Uterus (tissue), 4 donors: ENCODE data around the gene CACNB2. TPM values are rescaled to one million over a fixed set of nuclear protein-coding genes. Genes with fewer than 3 reads are reported as not detected.

Experiments
- DNase-seq, 2 donors: peaks; one replicate each; pipeline ENCODE4 v3.0.0-alpha.2; 2019 to 2020
- H3K27ac ChIP-seq, 2 donors: fragments of 200-600 bp; sonication (generic); 1 replicate in 1 of 2; 2 replicates in 1 of 2; pipeline ENCODE4 v1.5.1; 2016 to 2018
- H3K27me3 ChIP-seq, 2 donors: fragments of 200-600 bp; sonication (generic); one replicate each; pipeline ENCODE4 v1.5.1; 2018 to 2019; ENCODE audit warnings: control low read depth in 1 of 2
- H3K36me3 ChIP-seq, 2 donors: fragments of 200-600 bp; sonication (generic); one replicate each; pipeline ENCODE4 v1.5.1; 2019; ENCODE audit warnings: control low read depth in 1 of 2
- H3K4me1 ChIP-seq, 2 donors: fragments of 200-600 bp; sonication (generic); one replicate each; pipeline ENCODE4 v1.5.1; 2018 to 2019; ENCODE audit warnings: control low read depth in 1 of 2
- H3K4me3 ChIP-seq, 2 donors: fragments of 200-600 bp; sonication (generic); 1 replicate in 1 of 2; 2 replicates in 1 of 2; pipeline ENCODE4 v1.5.1; 2018 to 2019; ENCODE audit warnings: mild to moderate bottlenecking in 1 of 2
- H3K9me3 ChIP-seq, 2 donors: fragments of 200-600 bp; sonication (generic); one replicate each; pipeline ENCODE4 v1.5.1; 2019; ENCODE audit warnings: control low read depth in 1 of 2
- POLR2A ChIP-seq, 2 donors: fragments of 450-650 bp; IDR thresholded peaks; one replicate each; pipeline ENCODE4 v1.6.1; 2016; ENCODE audit warnings: antibody characterized with exemption in 2 of 2, mild to moderate bottlenecking in 1 of 2, moderate library complexity in 1 of 2
- intact Hi-C: fragments of 100-400 bp; cut with DNase I; formaldehyde crosslinking; loops from one replicate; pipeline ENCODE4 v1.15.1; 2023; ENCODE audit warnings: low total_unique reads
- total RNA-seq, 4 donors: library from RNA; depleted of rRNA in 3 of 4; stranded (reverse); fragments of >200 nt in 3 of 4; gene quantifications; one replicate each; pipeline versions ENCODE4 v1.1.0 to v1.2.4, GENCODE V29; 2014 to 2023
- TF ChIP-seq, protein P1 (sequence below), 4 experiments: fragments of 200-600 bp in 2 of 4; fragments of 450-650 bp in 2 of 4; sonication (generic) in 2 of 4; IDR thresholded peaks; one replicate each; pipeline ENCODE4 v1.5.1; 2016 to 2019; ENCODE audit warnings: antibody characterized with exemption in 4 of 4, mild to moderate bottlenecking in 2 of 4, moderate library complexity in 1 of 4
- donor health status: DM: yes; HTN: yes; CAD: no.

Gene CACNB2
- total RNA-seq, 4 donors from 2014 or later = 19.4 to 33.0 (median 27.0) TPM

DNA sequence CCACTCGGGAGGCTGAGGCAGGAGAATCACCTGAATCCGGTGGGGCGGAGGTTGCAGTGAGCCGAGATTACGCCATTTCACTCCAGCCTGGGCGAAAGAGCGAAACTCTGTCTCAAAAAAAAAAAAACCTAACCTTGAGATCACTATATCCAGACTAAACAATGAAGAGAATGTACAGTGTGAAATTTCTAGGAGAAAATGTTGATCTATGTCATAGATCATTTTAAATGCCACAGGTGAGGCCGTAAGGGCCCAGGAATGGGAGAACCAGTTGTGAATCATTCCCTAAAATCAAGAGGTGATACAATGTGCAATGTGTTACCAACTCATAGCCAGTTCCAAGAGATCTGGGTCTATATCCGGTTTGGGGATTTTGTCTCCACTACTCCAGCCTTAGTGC lies 158.0 kb downstream of the CACNB2 start:
- DNase-seq = no peak
- Histone ChIP-seq H3K27me3 (no peaks in the 10 kb centered on the region), H3K4me1 (no peaks in the 10 kb centered on the region), H3K9me3 (no peaks in the 10 kb centered on the region), H3K27ac (no peak overlapping the region), H3K36me3 (no peaks in the 10 kb centered on the region), H3K4me3 (no peak overlapping the region)
- TF ChIP-seq POLR2A (IDR thresholded peaks at IDR 0.05) = no peak
- TF ChIP-seq, protein P1, sequence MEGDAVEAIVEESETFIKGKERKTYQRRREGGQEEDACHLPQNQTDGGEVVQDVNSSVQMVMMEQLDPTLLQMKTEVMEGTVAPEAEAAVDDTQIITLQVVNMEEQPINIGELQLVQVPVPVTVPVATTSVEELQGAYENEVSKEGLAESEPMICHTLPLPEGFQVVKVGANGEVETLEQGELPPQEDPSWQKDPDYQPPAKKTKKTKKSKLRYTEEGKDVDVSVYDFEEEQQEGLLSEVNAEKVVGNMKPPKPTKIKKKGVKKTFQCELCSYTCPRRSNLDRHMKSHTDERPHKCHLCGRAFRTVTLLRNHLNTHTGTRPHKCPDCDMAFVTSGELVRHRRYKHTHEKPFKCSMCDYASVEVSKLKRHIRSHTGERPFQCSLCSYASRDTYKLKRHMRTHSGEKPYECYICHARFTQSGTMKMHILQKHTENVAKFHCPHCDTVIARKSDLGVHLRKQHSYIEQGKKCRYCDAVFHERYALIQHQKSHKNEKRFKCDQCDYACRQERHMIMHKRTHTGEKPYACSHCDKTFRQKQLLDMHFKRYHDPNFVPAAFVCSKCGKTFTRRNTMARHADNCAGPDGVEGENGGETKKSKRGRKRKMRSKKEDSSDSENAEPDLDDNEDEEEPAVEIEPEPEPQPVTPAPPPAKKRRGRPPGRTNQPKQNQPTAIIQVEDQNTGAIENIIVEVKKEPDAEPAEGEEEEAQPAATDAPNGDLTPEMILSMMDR (IDR thresholded peaks at IDR 0.05) = no peak
- intact Hi-C loops = no loop called here

- TF ChIP-seq, protein P1 (IDR thresholded peaks at IDR 0.05) = no peak
- no peak for TF ChIP-seq POLR2A (IDR thresholded peaks at IDR 0.05)
- no peak for DNase-seq
- Histone ChIP-seq H3K27ac (no peak overlapping the region), H3K4me1 (no peaks in the 10 kb centered on the region), H3K27me3 (no peaks in the 10 kb centered on the region), H3K36me3 (no peaks in the 10 kb centered on the region), H3K9me3 (no peaks in the 10 kb centered on the region), H3K4me3 (no peak overlapping the region)
- intact Hi-C loops = no loop called here
Measured at GRCh38 chr10:18303851-18304801, 163.9 kb downstream of the CACNB2 start.

DNA sequence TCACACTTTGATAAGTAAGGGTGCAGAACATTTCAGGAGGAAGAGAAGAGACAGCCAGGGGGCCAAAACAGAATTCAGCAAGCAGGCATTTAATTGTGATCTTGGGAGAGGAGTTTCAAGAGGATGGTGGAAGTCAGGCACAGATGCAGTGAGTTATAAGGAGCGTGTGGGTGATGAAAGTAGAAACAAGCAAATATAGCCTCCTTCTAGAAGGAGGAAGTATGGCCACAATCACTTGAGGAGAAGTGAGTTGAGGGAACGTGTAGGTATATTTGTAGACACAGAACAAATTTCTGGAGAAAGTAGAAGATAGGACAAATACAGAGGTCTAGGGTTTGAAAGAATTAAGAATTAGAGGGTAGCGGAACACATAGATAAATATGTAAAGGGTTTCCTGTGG lies 165.8 kb downstream of the CACNB2 start:
- no peaks in the 10 kb centered on the region for H3K9me3 ChIP-seq
- no peak overlapping the region for H3K4me3 ChIP-seq
- no peak overlapping the region for H3K27ac ChIP-seq
- no peaks in the 10 kb centered on the region for H3K4me1 ChIP-seq
- TF ChIP-seq POLR2A (IDR thresholded peaks at IDR 0.05) = no peak
- TF ChIP-seq, protein P1 (IDR thresholded peaks at IDR 0.05) = no peak
- intact Hi-C loops = no loop called here
- no peak for DNase-seq
- no peaks in the 10 kb centered on the region for H3K27me3 ChIP-seq
- no peaks in the 10 kb centered on the region for H3K36me3 ChIP-seq

GRCh38 chr10:18308600-18308999 lies 168.4 kb downstream of the CACNB2 start:
- Histone ChIP-seq H3K4me3 (no peak overlapping the region), H3K27ac (no peak overlapping the region), H3K9me3 (no peaks in the 10 kb centered on the region), H3K36me3 (no peaks in the 10 kb centered on the region), H3K27me3 (no peaks in the 10 kb centered on the region), H3K4me1 (no peaks in the 10 kb centered on the region)
- intact Hi-C loops = no loop called here
- no peak for DNase-seq
- TF ChIP-seq, protein P1 (IDR thresholded peaks at IDR 0.05) = no peak
- TF ChIP-seq POLR2A (IDR thresholded peaks at IDR 0.05) = no peak

DNA sequence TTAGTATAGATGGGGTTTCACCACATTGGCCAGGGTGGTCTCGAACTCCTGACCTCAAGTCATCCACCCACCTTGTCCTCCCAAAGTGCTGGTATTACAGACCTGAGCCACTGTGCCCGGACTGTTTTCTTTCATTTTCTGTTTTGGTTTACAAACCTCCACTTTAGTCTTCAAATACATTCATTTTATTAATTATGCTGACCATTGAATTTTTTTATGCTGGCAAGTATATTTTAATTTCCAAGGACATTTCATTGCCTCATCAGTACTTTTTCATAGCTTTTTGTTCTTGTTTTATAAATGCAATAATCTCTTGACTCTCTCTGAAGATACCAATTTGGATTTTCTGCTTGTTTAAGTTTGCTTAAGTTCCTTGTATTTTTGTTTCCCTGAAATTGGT lies 170.5 kb downstream of the CACNB2 start:
- intact Hi-C loops = no loop called here
- H3K4me1 ChIP-seq = no peaks in the 10 kb centered on the region
- H3K27ac ChIP-seq = no peak overlapping the region

More for the DNA sequence above, 170.5 kb downstream of the CACNB2 start:
- no peak for TF ChIP-seq POLR2A (IDR thresholded peaks at IDR 0.05)
- TF ChIP-seq, protein P1 (IDR thresholded peaks at IDR 0.05) = no peak
- H3K27me3 ChIP-seq = no peaks in the 10 kb centered on the region
- H3K4me3 ChIP-seq = no peak overlapping the region
- H3K36me3 ChIP-seq = no peaks in the 10 kb centered on the region
- no peak for DNase-seq
- H3K9me3 ChIP-seq = no peaks in the 10 kb centered on the region
